Measurements from ENCODE around the gene SMIM29.

DNA sequence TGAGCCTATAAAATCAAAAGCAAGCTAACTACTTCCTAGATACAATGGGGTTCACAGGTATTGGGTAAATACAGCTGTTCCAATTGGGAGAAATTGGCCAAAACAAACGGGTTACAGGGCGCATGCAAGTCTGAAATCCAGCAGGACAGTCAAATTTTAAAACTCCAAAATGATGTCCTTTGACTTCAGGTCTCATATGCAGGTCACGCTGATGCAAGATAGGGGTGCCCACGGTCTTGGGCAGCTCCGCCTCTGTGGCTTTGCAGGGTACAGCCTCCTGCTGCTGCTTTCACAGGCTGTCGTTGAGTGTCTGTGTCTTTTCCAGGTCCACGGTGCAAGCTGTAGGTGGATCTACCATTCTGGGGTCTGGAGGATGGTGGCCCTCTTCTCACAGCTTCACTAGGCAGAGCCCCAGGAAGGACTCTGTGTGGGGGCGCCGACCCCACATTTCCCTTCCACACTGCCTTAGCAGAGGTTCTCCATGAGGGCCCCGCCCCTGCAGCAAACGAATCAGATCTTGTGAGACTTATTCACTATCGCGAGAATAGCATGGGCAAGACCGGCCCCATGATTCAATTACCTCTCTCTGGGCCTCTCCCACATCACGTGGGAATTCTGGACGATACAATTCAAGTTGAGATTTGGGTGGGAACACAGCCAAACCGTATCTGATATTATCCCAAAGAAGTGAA lies 11.9 kb upstream of the SMIM29 start:
- TF ChIP-seq, protein P1, sequence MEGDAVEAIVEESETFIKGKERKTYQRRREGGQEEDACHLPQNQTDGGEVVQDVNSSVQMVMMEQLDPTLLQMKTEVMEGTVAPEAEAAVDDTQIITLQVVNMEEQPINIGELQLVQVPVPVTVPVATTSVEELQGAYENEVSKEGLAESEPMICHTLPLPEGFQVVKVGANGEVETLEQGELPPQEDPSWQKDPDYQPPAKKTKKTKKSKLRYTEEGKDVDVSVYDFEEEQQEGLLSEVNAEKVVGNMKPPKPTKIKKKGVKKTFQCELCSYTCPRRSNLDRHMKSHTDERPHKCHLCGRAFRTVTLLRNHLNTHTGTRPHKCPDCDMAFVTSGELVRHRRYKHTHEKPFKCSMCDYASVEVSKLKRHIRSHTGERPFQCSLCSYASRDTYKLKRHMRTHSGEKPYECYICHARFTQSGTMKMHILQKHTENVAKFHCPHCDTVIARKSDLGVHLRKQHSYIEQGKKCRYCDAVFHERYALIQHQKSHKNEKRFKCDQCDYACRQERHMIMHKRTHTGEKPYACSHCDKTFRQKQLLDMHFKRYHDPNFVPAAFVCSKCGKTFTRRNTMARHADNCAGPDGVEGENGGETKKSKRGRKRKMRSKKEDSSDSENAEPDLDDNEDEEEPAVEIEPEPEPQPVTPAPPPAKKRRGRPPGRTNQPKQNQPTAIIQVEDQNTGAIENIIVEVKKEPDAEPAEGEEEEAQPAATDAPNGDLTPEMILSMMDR (IDR thresholded peaks at IDR 0.05): no peak
- TF ChIP-seq EZH2 (IDR thresholded peaks at IDR 0.05; ENCODE audit: borderline replicate concordance, insufficient read depth, low read depth, low read length, poor library complexity, severe bottlenecking): no peak
